Choroid plexus epithelial cell (primary cell): ENCODE results near the gene YDJC.

ENCODE experiments used
- DNase-seq: peaks from one replicate; pipeline ENCODE4 v3.0.0-alpha.2; 2010; ENCODE audit warnings: low read depth
- H3K4me3 ChIP-seq: 2 replicates; pipeline ENCODE4 v1.5.1; 2011; ENCODE audit warnings: low read depth, mild to moderate bottlenecking, control low read depth, low read length, moderate library complexity
- TF ChIP-seq, protein P1 (sequence below): conservative IDR thresholded peaks from 2 replicates; pipeline ENCODE4 v1.5.1; 2011; ENCODE audit warnings: low read depth, mild to moderate bottlenecking, control low read depth, inconsistent platforms, low read length, moderate library complexity

The YDJC gene

DNA sequence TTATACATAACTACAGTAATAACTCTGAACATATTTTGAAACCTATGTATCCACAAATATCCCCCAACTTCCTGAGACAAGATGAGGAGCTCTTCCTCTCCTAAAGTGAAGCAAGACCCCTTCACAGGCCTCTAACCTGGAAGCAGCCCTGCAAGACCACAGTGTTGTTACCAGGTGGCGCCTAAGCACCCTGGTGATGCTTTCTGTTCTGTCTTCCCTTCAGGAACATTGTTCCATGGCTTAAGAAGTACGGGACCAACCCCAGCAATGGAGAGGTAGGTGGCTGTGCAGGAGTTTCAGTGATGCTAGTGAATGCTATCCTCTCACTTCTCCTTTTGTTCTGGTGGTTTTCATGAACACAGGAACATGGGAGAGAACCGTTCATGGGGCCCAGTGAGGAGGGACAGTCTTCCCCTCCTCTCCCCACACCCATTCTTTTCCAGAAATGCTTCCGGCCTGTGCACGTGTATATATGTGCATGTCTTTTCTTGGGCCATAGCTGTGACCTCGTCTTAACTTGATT lies 42.3 kb upstream of the YDJC start:
- TF ChIP-seq, protein P1, sequence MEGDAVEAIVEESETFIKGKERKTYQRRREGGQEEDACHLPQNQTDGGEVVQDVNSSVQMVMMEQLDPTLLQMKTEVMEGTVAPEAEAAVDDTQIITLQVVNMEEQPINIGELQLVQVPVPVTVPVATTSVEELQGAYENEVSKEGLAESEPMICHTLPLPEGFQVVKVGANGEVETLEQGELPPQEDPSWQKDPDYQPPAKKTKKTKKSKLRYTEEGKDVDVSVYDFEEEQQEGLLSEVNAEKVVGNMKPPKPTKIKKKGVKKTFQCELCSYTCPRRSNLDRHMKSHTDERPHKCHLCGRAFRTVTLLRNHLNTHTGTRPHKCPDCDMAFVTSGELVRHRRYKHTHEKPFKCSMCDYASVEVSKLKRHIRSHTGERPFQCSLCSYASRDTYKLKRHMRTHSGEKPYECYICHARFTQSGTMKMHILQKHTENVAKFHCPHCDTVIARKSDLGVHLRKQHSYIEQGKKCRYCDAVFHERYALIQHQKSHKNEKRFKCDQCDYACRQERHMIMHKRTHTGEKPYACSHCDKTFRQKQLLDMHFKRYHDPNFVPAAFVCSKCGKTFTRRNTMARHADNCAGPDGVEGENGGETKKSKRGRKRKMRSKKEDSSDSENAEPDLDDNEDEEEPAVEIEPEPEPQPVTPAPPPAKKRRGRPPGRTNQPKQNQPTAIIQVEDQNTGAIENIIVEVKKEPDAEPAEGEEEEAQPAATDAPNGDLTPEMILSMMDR: no peak
- H3K4me3 ChIP-seq: no peak overlapping the region
- DNase-seq: no peak

DNA sequence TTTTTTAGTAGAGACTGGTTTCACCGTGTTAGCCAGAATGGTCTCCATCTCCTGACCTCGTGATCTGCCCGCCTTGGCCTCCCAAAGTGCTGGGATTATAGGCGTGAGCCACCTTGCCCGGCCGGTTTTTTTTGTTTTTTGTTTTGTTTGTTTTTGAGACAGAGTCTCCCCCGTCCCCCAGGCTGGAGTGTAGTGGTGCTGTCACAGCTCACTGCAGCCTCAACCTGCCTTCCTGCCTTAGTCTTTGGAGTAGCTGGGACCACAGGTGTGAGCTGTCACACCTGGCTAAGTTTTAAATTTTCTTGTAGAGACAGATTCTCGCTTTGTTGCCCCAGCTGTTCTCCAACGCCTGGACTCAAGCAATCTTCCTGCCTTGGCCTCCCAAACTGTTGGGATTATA lies 39.2 kb upstream of the YDJC start:
- TF ChIP-seq, protein P1: no peak
- no peak overlapping the region for H3K4me3 ChIP-seq
- DNase-seq: no peak

DNA sequence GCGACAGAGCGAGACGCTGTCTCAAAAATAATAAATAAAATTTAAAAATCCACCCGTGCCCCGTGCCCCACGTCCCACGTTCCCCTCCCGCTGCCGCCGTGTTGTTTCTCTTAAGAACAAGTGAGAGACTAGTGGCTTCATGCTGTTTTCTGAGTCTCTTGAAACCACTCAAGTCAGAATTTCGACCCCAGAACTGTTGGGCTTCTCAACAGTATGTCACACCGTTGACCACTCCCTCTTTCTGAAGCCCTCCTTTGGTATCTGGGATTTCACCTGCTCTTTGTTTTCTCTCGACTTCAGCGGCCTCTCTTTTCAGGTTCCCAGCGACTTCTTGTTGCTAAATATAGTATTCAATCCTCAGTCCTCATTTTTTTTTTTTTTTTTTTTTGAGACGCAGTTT lies 37.0 kb upstream of the YDJC start:
- TF ChIP-seq, protein P1: no peak
- no peak for DNase-seq
- peak overlapping the region; percentile 94 for H3K4me3 ChIP-seq

DNA sequence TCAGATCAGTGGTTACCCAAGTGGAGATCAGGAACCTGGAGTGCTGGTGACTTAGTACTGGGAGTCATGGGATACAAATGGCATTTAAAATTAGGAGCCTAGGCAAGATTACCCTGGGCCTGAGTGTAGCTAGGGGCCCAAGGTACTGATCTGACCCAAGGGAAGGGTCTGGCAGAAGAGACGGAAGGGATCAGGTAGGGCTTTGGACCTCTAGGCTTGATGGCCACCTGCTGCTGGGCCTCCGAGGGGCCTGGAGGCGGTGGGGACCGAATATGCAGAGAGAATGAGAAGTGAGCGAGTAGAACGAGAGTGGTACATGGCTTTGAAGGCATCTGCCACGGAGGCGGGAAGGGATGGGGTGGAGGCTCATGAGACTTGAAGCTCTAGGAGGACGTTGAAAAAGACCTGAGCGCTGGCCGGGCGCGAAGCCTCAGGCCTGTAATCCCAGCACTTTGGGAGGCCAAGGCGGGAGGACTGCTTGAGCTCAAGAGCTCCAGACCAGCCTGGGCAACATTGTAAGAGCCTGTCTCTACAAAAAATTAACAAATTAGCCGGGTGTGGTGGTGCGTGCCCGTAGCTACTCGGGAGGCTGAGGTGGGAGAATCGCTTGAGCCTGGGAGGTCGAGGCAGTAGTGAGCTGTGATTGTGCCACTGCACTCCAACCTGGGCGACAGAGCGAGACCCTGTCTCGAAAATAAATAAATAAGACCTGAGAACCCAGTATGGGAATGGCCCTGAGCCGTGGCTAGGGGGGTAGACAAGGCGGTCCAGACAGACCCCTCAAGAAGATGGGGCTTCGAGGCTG lies 35.4 kb upstream of the YDJC start:
- TF ChIP-seq, protein P1: no peak
- no peak for DNase-seq
- peak overlapping the region; percentile 94 for H3K4me3 ChIP-seq

DNA sequence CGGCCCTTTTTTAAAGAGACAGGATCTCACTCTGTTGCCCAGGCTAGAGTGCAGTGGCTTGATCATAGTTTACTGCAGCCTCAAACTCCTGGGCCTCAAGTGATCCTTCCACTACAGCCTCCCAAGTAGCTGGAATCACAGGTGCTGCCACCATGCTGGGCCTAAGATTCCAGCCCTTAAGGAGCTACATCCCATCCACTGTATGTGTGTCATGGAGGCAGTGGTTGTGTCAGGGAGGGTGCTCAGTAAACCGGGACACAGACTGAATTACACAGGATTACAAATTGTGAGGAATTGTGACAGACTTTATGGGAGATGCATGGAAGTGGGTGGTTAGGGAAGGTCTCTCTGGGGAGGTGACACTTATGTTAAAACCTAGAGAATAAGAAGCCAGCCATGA lies 33.9 kb upstream of the YDJC start:
- DNase-seq: no peak
- TF ChIP-seq, protein P1: no peak
- no peak overlapping the region for H3K4me3 ChIP-seq

DNA sequence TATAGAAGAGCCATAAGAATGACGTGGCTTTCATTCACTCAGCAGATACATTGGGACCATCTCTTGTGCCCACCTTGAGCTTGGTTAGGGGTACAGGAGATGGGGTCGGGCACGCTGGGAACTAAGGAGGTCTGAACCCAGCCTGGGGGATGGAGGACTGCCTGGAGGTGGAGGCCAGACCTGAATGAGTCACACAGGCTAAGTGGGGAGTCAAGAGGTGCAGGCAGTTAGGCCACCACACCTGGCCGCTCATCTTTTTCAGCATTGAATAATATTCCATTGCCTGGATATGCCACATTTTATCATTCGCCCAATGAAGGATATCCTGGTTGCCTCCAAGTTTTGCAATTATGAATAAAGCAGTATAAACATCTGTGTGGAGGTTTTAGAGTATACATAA lies 32.2 kb upstream of the YDJC start:
- no peak for DNase-seq
- TF ChIP-seq, protein P1: no peak
- H3K4me3 ChIP-seq: no peak overlapping the region

DNA sequence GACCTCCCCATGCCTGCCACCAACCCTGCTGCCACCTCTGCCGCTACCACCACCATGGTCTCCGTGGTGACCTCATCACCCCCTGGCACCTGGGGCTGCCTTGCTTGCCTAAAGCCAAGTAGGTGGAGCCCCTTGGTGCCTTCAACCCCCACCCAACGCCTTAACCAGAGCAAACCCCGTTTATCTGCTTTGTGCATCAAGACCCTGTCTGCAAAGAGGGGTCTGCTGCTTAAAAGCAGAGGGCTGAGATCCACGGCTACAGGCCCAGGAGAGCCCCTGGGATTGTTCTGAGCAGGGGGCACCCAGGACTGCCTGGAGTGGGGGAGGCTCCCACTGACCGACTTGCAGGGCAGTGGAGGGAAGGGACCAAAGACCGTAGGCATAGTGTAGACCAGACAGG lies 31.1 kb upstream of the YDJC start:
- H3K4me3 ChIP-seq: no peak overlapping the region
- DNase-seq: no peak
- TF ChIP-seq, protein P1: no peak
